ENCODE data around the gene UVRAG. TPM values are rescaled to one million over a fixed set of nuclear protein-coding genes. Genes with fewer than 3 reads are reported as not detected.

The UVRAG gene
- total and polyA plus RNA-seq, 2 of the 13 experiments (the other 11 are each of a cell fraction or from before 2014, with no cell fraction given) = 9.7 to 17.3 TPM

GRCh38 chr11:75786101-75786736, 28.8 kb upstream of the UVRAG start:
- Histone ChIP-seq H3K27me3 (ENCODE audit: control insufficient read depth in 1 of 2, insufficient read depth in 2 of 2, low read length in 2 of 2) (no peaks in the 10 kb centered on the region), H3K79me2 (ENCODE audit: insufficient read depth, low read length) (no peaks in the 10 kb centered on the region), H2AFZ (ENCODE audit: low read length) (no peak overlapping the region), H3K4me1 (ENCODE audit: insufficient read depth, low read length) (peaks cover 73% of the 10 kb centered on the region), H3K9me3 (ENCODE audit: low read length) (no peaks in the 10 kb centered on the region), H3K4me3 (replicated peaks in 1 of 3; ENCODE audit: insufficient read depth in 1 of 3, low read depth in 2 of 3, low read length in 3 of 3) (no peak overlapping the region), H3K9ac (ENCODE audit: insufficient read depth, low read depth, low read length) (no peak overlapping the region), H4K20me1 (ENCODE audit: insufficient read depth, low read length) (no peaks in the 10 kb centered on the region), H3K27ac (ENCODE audit: extremely low read length, insufficient read depth, low read length) (peak overlapping the region; percentile 39), H3K4me2 (ENCODE audit: low read depth, low read length) (peak overlapping the region; percentile 48), H3K36me3 (replicated peaks in 1 of 2; ENCODE audit: control insufficient read depth in 1 of 2, insufficient read depth in 2 of 2, low read length in 2 of 2) (peaks cover 8 to 35% of the 10 kb centered on the region in 2 experiments; a peak in 4 of 5 replicates)
- DNase-seq (ENCODE audit: low spot score) = peak; percentile 58
- ChIA-PET CTCF (ENCODE audit: low intra/inter-chr PET ratio, low total read pairs) (no interaction called here), POLR2A (interaction anchor here (0.8 to 7.9 kb wide), 9 partner anchors 9 to 66 kb away, joined by 3 to 138 read pairs (median 9); partner anchors contain the start of gene DGAT2)
- in situ Hi-C loops (cut with HindIII; ENCODE audit: extremely low pct_ligation_motif_present, low pct_unique_long_range_greater_than_20kb) = no loop called here
- 16% methylated on average over 8 of the region's 8 CpGs for WGBS (ENCODE audit: low lambda C conversion rate)
- intact Hi-C loops (cut with micrococcal nuclease; ENCODE audit: unreplicated experiment) = no loop called here
- peak; percentile 61 for ATAC-seq
- FAIRE-seq = peak; percentile 68
- BruUV-seq (replicated peaks) = no TSS peak
- TF ChIP-seq ZNF781 (CRISPR knock-in tag; IDR thresholded peaks at IDR 0.05; ENCODE audit: borderline replicate concordance, not compliant biosample characterization) (peak; percentile 57), ZNF629 (CRISPR knock-in tag; conservative IDR thresholded peaks at IDR 0.05) (no peak), XRCC5 (optimal IDR thresholded peaks at IDR 0.05; ENCODE audit: low read length) (peak; percentile 38), MATR3 (CRISPR knock-in tag; IDR thresholded peaks at IDR 0.05) (no peak), PHF21A (CRISPR knock-in tag; IDR thresholded peaks at IDR 0.05) (peak; percentile 34; the same call in 1 of the 2 replicates), SP4 (CRISPR knock-in tag; IDR thresholded peaks at IDR 0.05) (peak; percentile 27; the same call in 1 of the 2 replicates), TGIF2 (CRISPR knock-in tag; IDR thresholded peaks at IDR 0.05) (0 out of 2 replicates have a peak, but pooled peaks have one; percentile 10), ZNF609 (CRISPR knock-in tag; IDR thresholded peaks at IDR 0.05; ENCODE audit: borderline replicate concordance) (peak; percentile 43; the same call in 1 of the 2 replicates), SRSF1 (optimal IDR thresholded peaks at IDR 0.05; ENCODE audit: low read depth, low read length) (no peak), ELF4 (CRISPR knock-in tag; IDR thresholded peaks at IDR 0.05; ENCODE audit: borderline replicate concordance) (no peak), ERF (CRISPR knock-in tag; IDR thresholded peaks at IDR 0.05) (0 out of 2 replicates have a peak, but pooled peaks have one; percentile 17), ZNF768 (CRISPR knock-in tag; IDR thresholded peaks at IDR 0.05) (0 out of 2 replicates have a peak, but pooled peaks have one; percentile 21), UBTF (CRISPR knock-in tag; IDR thresholded peaks at IDR 0.05) (0 out of 2 replicates have a peak, but pooled peaks have one; percentile 1)
- TF ChIP-seq, protein P1, sequence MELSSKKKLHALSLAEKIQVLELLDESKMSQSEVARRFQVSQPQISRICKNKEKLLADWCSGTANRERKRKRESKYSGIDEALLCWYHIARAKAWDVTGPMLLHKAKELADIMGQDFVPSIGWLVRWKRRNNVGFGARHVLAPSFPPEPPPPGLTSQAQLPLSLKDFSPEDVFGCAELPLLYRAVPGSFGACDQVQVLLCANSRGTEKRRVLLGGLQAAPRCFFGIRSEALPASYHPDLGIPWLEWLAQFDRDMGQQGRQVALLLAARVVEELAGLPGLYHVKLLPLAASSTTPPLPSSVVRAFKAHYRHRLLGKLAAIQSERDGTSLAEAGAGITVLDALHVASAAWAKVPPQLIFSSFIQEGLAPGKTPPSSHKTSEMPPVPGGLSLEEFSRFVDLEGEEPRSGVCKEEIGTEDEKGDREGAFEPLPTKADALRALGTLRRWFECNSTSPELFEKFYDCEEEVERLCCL (CRISPR knock-in tag; IDR thresholded peaks at IDR 0.05; ENCODE audit: borderline replicate concordance) = no peak

All from HepG2 (cell line).